ENCODE measurements around the gene ULK4.

DNA sequence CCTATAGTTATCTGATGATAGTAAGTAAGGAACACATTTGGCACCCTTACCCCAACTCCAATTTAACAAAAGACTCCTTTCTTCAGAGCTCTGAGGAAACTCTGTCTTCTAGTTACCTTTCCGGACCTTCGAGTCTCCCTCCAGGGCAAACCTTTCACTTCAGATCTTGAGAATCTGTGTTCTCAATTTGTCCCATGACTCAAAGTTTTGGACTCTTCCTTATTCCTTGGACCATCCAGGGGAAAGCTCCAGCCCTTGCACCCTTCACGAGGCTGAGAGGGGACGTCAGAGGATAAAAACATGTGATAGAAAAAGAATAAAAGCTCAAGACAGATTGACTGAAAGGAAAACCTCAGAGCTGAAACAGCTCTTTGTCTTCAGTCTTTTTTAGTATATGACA, 685.7 kb downstream of the ULK4 start:
- TF ChIP-seq POLR2A (conservative IDR thresholded peaks at IDR 0.05) (no peak), CHCHD3 (CRISPR knock-in tag; IDR thresholded peaks at IDR 0.05) (no peak), ZNF24 (IDR thresholded peaks at IDR 0.05) (no peak), RCOR1 (IDR thresholded peaks at IDR 0.05; ENCODE audit: borderline replicate concordance in 1 of 2, low read depth in 2 of 2, low read length in 2 of 2) (no peak), EZH2 (IDR thresholded peaks at IDR 0.05; ENCODE audit: borderline replicate concordance, low read depth, low read length) (no peak), EP300 (IDR thresholded peaks at IDR 0.05; ENCODE audit: low read length) (no peak), NFYB (IDR thresholded peaks at IDR 0.05; ENCODE audit: extremely low read depth, insufficient read length) (no peak), HNRNPLL (IDR thresholded peaks at IDR 0.05; ENCODE audit: low read depth, low read length, poor library complexity, severe bottlenecking) (no peak)
- TF ChIP-seq, protein P1, sequence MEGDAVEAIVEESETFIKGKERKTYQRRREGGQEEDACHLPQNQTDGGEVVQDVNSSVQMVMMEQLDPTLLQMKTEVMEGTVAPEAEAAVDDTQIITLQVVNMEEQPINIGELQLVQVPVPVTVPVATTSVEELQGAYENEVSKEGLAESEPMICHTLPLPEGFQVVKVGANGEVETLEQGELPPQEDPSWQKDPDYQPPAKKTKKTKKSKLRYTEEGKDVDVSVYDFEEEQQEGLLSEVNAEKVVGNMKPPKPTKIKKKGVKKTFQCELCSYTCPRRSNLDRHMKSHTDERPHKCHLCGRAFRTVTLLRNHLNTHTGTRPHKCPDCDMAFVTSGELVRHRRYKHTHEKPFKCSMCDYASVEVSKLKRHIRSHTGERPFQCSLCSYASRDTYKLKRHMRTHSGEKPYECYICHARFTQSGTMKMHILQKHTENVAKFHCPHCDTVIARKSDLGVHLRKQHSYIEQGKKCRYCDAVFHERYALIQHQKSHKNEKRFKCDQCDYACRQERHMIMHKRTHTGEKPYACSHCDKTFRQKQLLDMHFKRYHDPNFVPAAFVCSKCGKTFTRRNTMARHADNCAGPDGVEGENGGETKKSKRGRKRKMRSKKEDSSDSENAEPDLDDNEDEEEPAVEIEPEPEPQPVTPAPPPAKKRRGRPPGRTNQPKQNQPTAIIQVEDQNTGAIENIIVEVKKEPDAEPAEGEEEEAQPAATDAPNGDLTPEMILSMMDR (IDR thresholded peaks at IDR 0.05 in 2 of 3, conservative IDR thresholded peaks at IDR 0.05 in 1 of 3; ENCODE audit: insufficient read depth in 2 of 3, low read depth in 1 of 3, low read length in 3 of 3): no peak

Measured in K562 (cell line).